K562 (cell line): ENCODE results near the gene SHISA5. TPM values are rescaled to one million over a fixed set of nuclear protein-coding genes. Genes with fewer than 3 reads are reported as not detected.

ENCODE experiments used
- ATF4 ChIP-seq: fragments of 450-650 bp; formaldehyde crosslinking; IDR thresholded peaks from 2 replicates; pipeline ENCODE4 v1.4.0; 2022; ENCODE audit warnings: mild to moderate bottlenecking, moderate library complexity
- ATF6 ChIP-seq: sonication (generic); formaldehyde crosslinking; IDR thresholded peaks from 2 replicates; pipeline ENCODE4 v1.4.0; 2020; ENCODE audit warnings: mild to moderate bottlenecking, missing genetic modification reagents
- DIDO1 ChIP-seq: fragments of 450-650 bp; IDR thresholded peaks from 2 replicates; pipeline ENCODE4 v1.6.1; 2016; ENCODE audit warnings: low read depth, missing biosample characterization, missing genetic modification characterization
- ERF ChIP-seq: fragments of 450-650 bp; formaldehyde crosslinking; IDR thresholded peaks from 2 replicates; pipeline ENCODE4 v1.4.0; 2020; ENCODE audit warnings: mild to moderate bottlenecking, mixed read lengths
- REST ChIP-seq, 2 experiments: fragments of 450-650 bp; formaldehyde crosslinking in 1 of 2; IDR thresholded peaks; 2 replicates each; pipeline versions ENCODE4 v1.4.0 to v1.6.1; 2014 to 2020; ENCODE audit warnings: mild to moderate bottlenecking in 2 of 2, borderline replicate concordance in 1 of 2, low read depth in 1 of 2
- SNRNP70 ChIP-seq: fragments of 200-400 bp; formaldehyde crosslinking; optimal IDR thresholded peaks from 2 replicates; pipeline ENCODE3; 2017; ENCODE audit warnings: low read depth, low read length
- STAT5B ChIP-seq: fragments of 250-450 bp; sonication (Bioruptor Pico); IDR thresholded peaks from 2 replicates; pipeline ENCODE4 v1.8.0; 2021; ENCODE audit warnings: mild to moderate bottlenecking, inconsistent platforms
- USF1 ChIP-seq: sonication (generic); formaldehyde crosslinking; IDR thresholded peaks from 2 replicates; pipeline ENCODE4 v1.9.0; 2022; ENCODE audit warnings: mild to moderate bottlenecking, missing genetic modification reagents
- ZNF174 ChIP-seq: fragments of 250-450 bp; sonication (Bioruptor Pico); IDR thresholded peaks from 2 replicates; pipeline ENCODE4 v1.4.0; 2020; ENCODE audit warnings: mild to moderate bottlenecking
- ZNF282 ChIP-seq: sonication (generic); formaldehyde crosslinking; IDR thresholded peaks from 2 replicates; pipeline ENCODE4 v1.8.1; 2023; ENCODE audit warnings: missing genetic modification reagents
- ZNF311 ChIP-seq: fragments of 250-450 bp; sonication (Bioruptor Pico); IDR thresholded peaks from 2 replicates; pipeline ENCODE4 v1.4.0; 2020; ENCODE audit warnings: mild to moderate bottlenecking, moderate library complexity
- ZNF449 ChIP-seq: fragments of 250-450 bp; sonication (Bioruptor Pico); IDR thresholded peaks from 2 replicates; pipeline ENCODE4 v1.8.0; 2022; ENCODE audit warnings: moderate library complexity, mild to moderate bottlenecking, inconsistent platforms
- ZNF699 ChIP-seq: fragments of 250-450 bp; sonication (Bioruptor Pico); IDR thresholded peaks from 2 replicates; pipeline ENCODE4 v1.8.0; 2021; ENCODE audit warnings: mild to moderate bottlenecking, moderate library complexity; ENCODE audit not compliant: insufficient replicate concordance
- polyA plus RNA-seq, 8 experiments: library from polyadenylated mRNA; depleted of rRNA in 4 of 8; stranded (reverse) in 5 of 8; unstranded in 3 of 8; fragments of >200 nt; fragmentation: Nextera tagmentation in 2 of 8; fragmentation: Illumina TruSeq in 1 of 8; extraction: Ambion mirVana in 2 of 8; extraction: Trizol in 1 of 8; gene quantifications; 2 replicates each; pipeline versions ENCODE4 v1.2.1 to v1.2.3, GENCODE V29; 2011 to 2014; ENCODE audit warnings: inconsistent platforms in 1 of 8, missing spikeins in 1 of 8
- total RNA-seq, 7 experiments: library from RNA; depleted of rRNA in 6 of 7; stranded (reverse); fragments of >200 nt in 6 of 7; fragmentation: Illumina TruSeq in 2 of 7; extraction: Trizol in 2 of 7; gene quantifications; 2 replicates each; pipeline versions ENCODE4 v1.2.1 to v1.2.3, GENCODE V29; 2011 to 2021; ENCODE audit warnings: low replicate concordance in 1 of 7

Gene SHISA5
- total and polyA plus RNA-seq, 9 of the 15 experiments (the other 6 are each of a cell fraction or from before 2014, with no cell fraction given): 8.4 to 85.8 (median 56.1) TPM

- TF ChIP-seq REST (IDR thresholded peaks at IDR 0.05; ENCODE audit: borderline replicate concordance) (no peak), REST (CRISPR knock-in tag; IDR thresholded peaks at IDR 0.05; ENCODE audit: low read depth) (no peak), ERF (no peak), ATF6 (CRISPR knock-in tag) (no peak), SNRNP70 (no peak), STAT5B (no peak), ZNF282 (CRISPR knock-in tag) (no peak), ZNF699 (CRISPR knock-in tag) (no peak), ZNF174 (CRISPR knock-in tag) (no peak), DIDO1 (no peak), ATF4 (CRISPR knock-in tag) (no peak), ZNF449 (no peak), USF1 (CRISPR knock-in tag) (no peak), ZNF311 (CRISPR knock-in tag) (no peak)
These were observed 64.0 kb downstream of the SHISA5 start, which contains the start of the genes CCDC51 and TMA7 (continued) for GRCh38 chr3:48439820-48440589.
